GM04504 (cell line): ENCODE measurements around the gene MTMR8.
"Not testable (repeated sequence)": the region's sequence is repeated elsewhere in the genome, so short reads cannot be mapped to it uniquely, and the experiment has no call there.

Experiments used
- DNase-seq: peaks from one replicate; pipeline ENCODE4 v3.0.0-alpha.2; 2012; ENCODE audit warnings: low read depth

The MTMR8 gene

GRCh38 chrX:64394874-64395567, at the start of gene MTMR8:
MTMR8 (minus strand) TSS chrX:64395452; CDS start chrX:64395363, 89 bp downstream.
- DNase-seq: no peak

- DNase-seq: no peak
Observed at GRCh38 chrX:64439551-64439950, 44.3 kb upstream of the MTMR8 start.

- DNase-seq: no peak
Observed at GRCh38 chrX:64437665-64438064, 42.4 kb upstream of the MTMR8 start.

GRCh38 chrX:64437218-64437617, 42.0 kb upstream of the MTMR8 start:
- no peak for DNase-seq

- no peak for DNase-seq
Observed at GRCh38 chrX:64428371-64428770, 33.1 kb upstream of the MTMR8 start.

- no peak for DNase-seq
Observed at GRCh38 chrX:64427787-64428186, 32.5 kb upstream of the MTMR8 start.

- DNase-seq: no peak
Observed at GRCh38 chrX:64427281-64427680, 32.0 kb upstream of the MTMR8 start.

- not testable (repeated sequence) for DNase-seq
Observed at GRCh38 chrX:64409730-64410129, 14.5 kb upstream of the MTMR8 start.

GRCh38 chrX:64398088-64398487, 2.8 kb upstream of the MTMR8 start:
- no peak for DNase-seq

GRCh38 chrX:64395568-64395929, 297 bp upstream of the MTMR8 start:
- no peak for DNase-seq

GRCh38 chrX:64394059-64394873, 986 bp downstream of the MTMR8 start:
- DNase-seq: no peak

- DNase-seq: no peak
Observed at GRCh38 chrX:64389489-64389888, 5.8 kb downstream of the MTMR8 start.

- DNase-seq: not testable (repeated sequence)
Observed at GRCh38 chrX:64380789-64381188, 14.5 kb downstream of the MTMR8 start.

- DNase-seq: no peak
Observed at GRCh38 chrX:64379924-64380323, 15.3 kb downstream of the MTMR8 start.

- no peak for DNase-seq
Observed at GRCh38 chrX:64377753-64378152, 17.5 kb downstream of the MTMR8 start.

- DNase-seq: no peak
Observed at GRCh38 chrX:64352081-64352480, 43.2 kb downstream of the MTMR8 start.

GRCh38 chrX:64350521-64350920, 44.7 kb downstream of the MTMR8 start:
- DNase-seq: no peak

GRCh38 chrX:64350047-64350446, 45.2 kb downstream of the MTMR8 start:
- DNase-seq: no peak

GRCh38 chrX:64342811-64343210, 52.4 kb downstream of the MTMR8 start:
- DNase-seq: no peak

GRCh38 chrX:64338296-64338695, 57.0 kb downstream of the MTMR8 start:
- DNase-seq: no peak

GRCh38 chrX:64334467-64334866, 60.8 kb downstream of the MTMR8 start:
- DNase-seq: no peak

- no peak for DNase-seq
Observed at GRCh38 chrX:64330284-64330683, 65.0 kb downstream of the MTMR8 start.

GRCh38 chrX:64321507-64321906, 73.7 kb downstream of the MTMR8 start:
- DNase-seq: no peak

GRCh38 chrX:64313624-64314023, 81.6 kb downstream of the MTMR8 start:
- no peak for DNase-seq
